NCI-H2196 treated with DMSO at 0.1 percent for 48 hours (cell line): ENCODE results near the gene TRPM1.
"Not testable (repeated sequence)": the region's sequence is repeated elsewhere in the genome, so short reads cannot be mapped to it uniquely, and the experiment has no call there.

Experiments used
- DNase-seq: peaks from one replicate; lab custom pipeline; 2025; ENCODE audit not compliant: unreplicated experiment; lab: John Stamatoyannopoulos, UW

The TRPM1 gene

DNA sequence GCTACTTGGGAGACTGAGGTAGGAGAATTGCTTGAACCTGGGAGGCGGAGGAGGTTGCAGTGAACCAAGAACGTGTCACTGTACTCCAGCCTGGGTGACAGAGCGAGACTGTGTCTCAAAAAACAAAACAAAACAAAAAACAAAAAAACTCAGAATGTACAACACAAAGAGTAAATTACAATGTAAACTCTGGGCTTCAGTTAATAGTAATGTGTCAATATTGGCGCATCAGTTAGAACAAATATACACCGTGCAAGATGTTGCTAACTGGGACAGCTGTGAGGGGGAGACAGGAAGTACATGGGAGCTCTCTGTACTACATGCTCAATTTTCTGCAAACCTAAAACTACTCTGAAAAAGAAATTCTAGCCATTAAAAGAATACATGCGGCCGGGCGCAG lies 23.5 kb upstream of the TRPM1 start:
- DNase-seq = no peak

DNA sequence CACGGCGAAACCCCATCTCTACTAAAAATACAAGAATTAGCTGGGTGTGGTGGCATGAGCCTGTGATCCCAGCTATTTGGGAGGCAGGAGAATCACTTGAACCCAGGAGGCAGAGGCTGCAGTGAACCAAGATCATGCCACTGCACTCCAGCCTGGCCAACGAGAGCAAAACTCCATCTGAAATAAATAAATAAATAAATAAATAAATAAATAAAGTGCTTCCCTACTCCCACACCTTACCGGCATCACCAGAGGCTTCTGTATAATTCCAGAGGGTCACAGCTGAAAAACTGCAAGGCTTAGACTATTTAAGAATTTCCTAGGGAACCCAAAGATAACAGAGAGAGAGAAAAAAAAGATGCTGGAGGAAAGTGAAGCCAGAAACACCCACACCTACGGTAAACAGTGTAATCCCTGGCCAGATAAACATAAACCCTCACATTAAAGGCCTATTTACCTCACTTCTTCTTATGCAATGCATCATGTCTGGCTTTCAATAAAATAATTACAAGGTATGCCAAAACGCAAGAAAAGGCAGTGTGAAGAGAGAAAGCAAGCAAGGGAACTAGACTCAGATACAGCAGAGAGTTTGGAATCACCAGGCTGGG lies 15.0 kb upstream of the TRPM1 start:
- DNase-seq = no peak

DNA sequence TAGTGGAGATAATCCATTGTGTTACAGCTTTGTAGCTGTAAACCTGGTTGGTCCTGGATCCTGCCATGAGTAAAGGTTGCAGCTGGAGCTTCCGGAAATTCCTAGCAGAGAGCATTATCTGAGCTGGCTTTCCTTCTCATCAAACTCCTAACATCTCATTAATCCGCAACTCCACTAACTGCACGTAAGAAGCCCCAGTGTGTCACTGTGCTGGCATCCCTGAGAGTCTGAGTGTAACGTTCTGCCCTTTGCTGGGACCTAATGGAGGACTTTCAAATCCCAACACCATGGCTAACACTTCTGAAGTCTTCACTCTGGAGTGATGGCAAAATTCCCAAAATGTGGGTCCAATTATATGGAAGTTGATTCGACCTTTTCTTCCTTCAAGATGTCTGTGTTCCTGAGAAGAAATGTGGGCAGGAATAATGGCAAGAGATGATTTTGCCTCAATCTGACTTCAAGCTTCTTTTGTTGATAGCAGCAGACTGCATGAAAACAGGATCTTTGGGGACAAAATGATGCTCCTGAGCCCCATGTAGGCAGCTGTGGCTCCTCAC lies 9.6 kb upstream of the TRPM1 start:
- DNase-seq = no peak

DNA sequence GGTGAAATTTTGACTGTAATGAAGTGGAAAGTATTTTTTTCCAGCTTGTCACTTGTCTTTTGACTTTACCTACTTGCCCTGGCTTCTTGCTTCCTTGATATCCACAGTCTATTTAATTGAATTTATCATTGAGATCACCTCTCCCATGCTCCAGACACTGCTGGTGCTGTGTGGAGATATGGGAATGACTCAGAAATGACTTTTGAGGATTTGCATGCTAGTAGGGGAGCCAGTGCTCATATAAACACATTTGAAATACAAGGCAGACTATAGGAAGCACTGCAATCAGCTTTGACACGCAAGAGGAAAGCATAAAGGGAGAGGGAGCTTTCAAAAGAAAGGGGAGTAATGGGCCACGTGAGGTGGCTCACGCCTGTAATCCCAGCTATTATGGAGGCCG lies 7.3 kb upstream of the TRPM1 start:
- DNase-seq = no peak

DNA sequence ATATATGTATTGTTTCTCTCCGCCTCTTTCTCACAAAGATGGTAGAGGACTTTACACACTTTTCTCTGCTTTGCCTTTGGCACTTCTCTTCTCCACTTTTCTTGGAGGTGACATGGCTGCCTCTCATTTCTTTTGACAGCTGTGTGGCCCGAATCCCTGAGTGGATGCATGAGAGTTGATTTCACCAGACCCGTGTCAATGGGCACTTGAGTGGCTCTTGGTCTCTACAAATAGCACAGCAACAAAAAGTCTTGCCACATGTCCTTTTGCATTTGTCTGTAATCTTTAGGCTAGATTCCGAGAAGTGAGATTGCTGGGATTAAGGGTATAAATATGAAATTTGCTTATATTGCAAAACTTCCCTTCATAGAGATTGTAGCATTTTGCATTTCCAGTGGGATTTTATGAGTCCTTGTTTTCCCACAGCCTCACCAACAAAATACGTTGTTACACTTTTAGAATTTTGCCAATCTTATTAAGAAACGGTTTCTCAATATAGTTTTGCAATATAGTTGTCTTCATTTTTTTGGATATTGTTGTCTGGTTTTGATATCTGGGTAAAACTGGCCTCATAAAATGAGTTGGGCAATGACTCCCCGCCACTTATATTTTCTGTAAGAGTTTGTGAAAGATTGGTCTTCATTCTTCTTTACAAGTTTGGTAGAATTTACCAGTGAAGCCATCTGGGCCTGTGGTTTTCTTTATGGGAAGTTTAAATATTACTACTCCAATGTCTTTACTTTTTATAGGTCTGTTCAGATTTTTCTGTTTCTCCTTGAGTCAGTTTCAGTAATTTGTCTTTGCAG lies 5.2 kb upstream of the TRPM1 start:
- DNase-seq = no peak

DNA sequence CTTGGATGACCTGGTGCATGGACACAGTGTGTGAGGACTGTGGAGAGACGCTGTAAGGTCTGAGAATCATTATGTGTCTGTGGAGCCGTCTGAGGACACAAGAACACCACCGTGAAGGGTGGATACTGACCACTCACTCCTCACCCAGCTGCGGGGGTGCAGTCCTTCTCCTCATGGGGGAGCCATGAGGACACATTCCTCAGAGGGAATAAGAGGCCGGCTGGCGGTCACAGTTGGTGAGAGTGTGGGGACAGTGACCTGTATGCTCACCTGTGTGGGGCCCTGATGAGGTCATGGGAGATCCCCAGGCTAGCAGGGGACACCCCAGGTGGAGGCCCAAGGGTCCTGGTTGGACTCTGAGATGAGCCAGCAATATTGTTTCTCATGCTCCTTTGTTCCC lies 2.5 kb upstream of the TRPM1 start:
- DNase-seq = no peak

DNA sequence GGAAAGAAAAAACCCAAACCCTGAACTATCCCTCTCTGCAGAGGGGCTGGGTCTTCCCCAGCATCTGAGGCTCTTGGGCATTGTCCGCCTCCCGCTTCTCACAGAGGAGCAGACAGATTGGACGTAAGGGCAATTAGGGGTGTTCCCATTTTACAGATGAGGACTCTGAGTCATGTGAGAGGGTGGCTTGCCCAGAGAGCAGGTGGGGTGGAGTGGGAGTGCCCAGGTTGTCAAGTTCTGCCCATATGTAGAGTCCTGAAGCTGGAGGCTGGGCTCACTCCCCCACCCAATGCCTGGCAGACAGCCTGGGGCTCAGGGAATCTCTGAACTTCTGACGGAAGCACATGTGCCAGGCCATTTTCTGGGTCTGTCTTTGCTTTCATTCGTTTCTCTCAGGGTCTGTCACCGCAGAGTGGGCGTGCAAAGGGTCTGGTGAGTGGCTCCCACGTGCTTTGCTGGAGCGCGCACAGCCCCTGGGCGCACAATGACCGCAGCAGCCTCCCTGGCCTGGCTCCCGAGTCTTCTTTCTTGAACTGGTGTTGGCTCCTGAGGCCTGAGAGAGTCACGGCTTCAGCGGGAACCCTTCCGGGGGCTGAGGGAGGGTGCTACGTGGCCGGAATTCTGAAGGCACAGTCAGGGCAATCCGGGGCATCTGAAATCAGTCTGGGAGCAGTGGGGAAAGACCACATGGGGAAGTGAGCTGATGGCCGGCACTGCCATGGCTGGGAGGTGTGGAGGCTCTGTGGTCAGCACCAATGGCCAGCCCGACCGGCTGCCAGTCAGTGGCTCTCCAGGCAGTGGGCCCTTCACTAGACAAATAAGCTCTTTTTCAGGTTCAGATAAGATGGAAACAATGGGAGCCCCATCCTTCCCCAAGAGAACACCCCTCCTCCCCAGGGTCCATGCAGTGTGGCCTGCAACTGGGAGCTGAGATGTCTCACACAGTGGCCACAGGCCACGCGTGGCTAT lies 1.1 kb upstream of the TRPM1 start:
- no peak for DNase-seq

DNA sequence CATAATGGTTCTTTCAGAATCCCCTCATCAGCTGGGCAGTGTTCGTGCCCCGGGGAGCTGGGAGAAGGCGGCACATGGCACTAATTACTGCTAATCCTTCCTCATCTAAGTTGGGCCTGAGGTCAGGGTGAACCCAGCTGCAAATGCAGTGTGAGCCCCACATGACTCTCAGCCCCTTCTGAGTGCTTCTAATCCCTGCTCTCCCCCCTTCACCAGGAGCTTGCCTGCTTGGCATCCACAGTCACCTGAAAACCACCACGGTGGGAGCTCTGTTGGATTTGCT lies 455 bp upstream of the TRPM1 start:
- DNase-seq = no peak

DNA sequence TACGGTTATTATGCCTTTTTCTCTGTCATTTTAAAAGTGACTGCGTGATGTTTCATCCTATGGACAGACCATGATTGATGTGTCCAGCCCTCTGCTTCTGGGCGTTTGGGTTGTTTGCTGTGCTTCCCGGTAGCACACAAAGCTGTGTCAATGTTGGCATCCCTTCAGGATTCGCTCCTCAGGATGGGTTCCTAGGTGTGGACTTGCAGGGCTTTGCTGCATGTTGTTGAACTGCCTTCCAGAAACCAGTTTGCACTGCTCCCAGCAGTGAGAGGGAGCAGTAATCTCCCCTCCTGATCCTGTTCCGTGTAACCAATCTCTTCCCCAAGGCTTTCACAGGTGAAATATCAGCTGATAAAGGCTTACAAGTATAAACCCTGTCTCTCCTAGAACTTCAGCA lies 787 bp downstream of the TRPM1 start:
- no peak for DNase-seq

DNA sequence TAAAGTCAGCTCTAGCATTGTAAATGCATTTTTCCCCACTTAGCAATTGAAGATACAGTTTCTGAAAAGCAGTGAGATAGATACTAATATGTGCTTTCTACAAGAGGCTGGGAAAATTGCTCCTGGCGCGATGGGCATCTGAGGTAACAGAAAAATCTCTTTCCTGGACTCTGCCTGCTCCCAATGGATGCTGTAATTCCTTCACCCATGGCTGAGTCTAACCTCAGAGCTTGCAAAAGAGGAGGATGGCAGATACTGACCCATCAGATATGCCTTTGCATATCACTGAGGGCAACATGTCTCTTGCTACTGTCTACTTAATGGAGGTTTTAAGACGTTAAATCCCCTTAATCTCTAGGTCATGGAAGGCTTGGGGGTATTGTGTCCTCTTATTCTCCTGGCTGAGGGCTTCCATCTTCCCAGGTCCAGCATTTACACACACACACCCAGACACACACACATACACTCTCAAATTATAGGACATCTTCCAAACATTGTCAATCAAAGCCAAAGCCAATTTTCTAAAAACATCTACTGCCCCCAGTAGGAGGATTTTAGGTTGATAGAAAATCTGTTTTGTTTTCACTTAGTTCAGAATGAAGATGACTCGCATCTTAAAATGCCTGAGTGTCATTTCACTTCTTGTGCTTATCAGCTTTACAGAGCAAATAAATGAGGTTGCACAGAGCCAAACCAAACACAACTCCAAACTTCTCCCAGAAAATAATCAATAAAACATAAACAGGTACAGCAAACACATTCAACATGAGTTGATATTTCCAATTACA lies 2.4 kb downstream of the TRPM1 start:
- DNase-seq = no peak

DNA sequence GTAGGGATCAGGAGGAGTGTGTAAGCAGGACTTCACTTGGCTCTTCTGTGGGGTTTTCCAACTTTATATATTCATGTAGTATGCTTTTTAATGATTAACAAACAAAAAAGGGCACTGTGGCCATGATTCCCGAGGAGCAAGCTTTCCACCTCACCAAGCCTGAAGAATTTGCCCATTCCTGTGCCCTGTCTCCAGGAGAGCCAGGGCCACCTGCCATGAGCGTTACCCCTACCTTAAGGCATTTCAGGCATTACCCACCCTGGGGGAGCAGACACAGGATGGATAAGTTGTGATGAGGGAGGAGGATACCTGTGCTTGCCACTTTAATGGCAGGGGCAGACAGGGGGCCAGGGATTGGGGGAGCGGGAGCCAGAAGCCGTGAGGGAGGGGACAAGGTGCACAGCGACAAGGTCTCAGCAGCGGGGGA lies 3.0 kb downstream of the TRPM1 start:
- no peak for DNase-seq

DNA sequence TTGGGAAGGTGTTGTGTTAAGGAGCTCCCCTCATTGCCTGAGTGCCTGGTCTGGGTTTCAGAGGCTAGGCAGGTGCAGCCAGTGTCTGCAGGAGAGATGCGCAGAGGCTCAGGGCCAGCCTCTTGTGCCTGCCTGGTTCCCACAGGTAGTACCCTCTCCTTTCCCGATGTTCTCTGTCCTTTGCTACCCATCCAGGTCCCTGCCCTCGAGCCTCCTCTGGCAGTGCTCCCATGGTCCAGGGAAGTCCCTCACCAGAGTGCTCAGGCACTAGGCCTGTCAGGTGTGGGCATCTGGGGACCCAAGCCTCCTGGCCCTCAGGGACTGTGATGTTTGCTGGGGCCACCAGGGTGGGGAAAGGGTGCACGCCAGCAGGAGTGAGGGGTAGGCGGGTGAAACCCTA lies 5.0 kb downstream of the TRPM1 start:
- DNase-seq = no peak

DNA sequence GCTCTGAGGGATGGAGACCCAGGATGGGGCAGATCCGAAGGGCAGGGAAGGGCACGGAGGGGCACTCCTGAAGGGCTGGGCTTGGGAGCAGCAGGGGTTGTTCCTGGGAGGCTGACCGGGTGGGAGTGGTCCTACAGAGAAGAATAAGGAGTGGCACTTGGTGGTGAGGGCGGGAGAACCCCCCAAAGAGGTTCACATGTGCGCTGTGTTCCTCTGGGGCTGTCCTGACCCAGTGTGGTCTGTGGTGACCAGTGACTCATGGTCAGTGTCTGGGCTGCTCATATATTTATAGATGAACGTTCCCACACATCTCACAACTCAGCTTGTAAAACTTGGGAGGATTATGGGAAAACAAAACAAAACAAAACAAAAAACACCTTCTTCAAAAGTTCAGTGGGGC lies 10.0 kb downstream of the TRPM1 start:
- no peak for DNase-seq

DNA sequence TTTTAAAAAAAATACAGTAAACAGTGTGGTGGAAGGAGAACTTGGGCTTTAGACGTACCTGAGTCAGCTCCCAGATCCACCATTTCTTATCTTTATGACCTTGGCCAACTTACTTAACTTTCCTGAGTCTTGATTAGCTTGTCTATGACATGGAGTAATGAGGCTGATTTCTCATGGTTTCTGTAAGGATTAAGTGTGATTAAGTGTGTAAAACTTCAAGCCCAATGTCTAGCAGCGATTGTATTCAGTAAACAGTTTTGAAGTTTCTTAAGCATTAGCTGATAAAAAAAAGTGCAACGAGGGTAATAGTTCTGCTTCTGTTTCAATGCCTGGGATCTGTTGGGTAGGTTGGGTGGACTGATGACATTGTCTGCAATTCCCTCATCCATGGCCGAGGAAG lies 10.8 kb downstream of the TRPM1 start:
- no peak for DNase-seq

DNA sequence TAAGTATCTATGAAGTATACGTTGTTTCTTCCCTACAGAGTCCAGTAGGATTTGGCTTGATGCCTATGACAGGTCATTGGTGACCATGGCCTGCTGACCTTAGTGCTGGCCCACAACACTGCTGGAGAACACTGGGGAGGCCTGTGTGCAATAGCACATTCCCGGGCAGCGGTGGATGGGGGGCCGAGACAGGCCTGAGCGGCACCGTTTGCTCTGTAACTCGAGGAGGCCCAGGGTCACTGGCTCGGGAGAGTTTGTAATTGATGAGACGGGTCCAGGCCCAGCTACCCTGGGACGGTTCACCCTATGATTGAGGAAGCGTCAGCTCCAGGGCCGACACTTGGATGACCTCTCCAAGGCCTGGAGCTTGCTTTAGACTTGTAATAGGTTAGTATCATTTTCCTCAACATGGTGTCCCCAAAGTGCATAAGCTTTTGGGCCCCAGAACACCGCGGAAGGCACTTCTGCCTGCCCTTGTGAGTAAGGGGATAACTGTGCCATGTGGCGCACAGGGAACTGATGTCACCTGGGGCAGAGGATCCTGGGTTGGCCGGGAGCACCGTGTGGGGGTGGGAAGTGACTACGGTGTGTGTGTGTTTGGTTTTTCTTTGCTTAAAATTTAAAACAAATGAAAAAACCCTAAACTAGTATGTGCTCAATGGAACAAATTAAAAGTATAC lies 12.0 kb downstream of the TRPM1 start:
- no peak for DNase-seq

DNA sequence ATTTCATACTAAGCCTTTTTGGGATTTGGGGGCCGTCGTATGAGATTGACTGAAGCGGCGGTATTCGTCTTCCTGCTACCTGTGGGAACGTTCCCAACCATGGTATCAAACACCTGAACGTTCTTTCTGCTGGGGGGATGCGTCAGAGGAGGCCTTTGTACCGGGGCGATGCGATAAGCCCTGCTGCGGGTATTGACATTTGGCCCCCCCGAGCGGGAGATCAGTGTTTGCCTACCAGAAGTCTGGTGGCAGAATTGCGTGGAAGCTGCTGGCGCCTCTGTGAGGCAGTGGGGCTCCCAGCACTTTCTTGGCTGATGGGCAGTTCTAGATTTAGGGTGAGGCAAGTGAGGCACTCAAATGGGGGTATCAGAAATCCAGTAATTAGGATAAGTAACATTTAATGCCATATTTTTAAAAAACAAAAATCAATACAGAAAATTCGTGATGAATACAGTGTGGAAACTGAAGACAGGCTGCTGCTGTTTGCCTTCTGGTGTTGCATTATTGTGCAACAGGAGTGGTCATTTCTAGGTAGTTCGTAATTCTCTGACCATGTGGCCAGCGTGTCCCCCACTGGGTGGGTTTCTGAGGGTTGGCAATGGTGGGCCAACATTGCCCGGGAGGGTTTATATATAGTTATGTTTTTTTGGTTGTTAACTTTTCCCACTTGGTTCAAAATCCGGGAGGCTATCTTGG lies 12.7 kb downstream of the TRPM1 start:
- no peak for DNase-seq

DNA sequence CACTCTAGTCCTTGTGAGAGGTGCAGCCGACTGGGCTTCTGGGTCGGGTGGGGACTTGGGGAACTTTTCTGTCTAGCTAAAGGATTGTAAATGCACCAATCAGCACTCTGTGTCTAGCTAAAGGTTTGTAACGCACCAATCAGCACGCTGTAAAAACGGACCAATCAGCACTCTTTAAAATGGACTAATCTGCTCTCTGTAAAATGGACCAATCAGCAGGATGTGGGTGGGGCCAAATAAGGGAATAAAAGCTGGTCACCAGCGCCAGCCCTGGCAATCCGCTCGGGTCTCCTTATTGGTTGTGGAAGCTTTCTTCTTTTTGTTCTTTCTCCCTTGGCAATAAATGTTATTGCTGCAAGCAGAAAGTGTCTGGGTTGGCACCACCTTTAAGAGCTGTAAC lies 13.5 kb downstream of the TRPM1 start:
- not testable (repeated sequence) for DNase-seq

DNA sequence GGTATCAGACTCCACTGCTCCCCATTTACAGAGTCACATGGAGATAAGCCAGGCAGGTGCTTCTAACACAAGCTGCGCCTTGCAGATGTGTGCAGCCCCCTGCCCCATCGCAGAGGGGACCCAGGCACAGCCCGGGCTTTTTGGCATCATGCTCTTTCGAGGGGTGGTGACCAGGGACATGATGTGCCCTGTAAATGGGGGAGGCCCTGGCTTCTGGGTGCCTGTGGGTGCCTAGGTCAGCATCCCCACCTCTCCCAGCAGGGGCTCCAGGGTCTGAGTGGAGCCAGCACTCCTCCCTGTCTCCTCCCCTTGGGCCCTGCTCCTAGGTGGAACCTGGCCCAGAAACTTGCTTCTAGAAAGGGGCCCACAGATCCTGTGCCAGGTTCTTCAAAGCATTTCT lies 15.2 kb downstream of the TRPM1 start:
- no peak for DNase-seq

DNA sequence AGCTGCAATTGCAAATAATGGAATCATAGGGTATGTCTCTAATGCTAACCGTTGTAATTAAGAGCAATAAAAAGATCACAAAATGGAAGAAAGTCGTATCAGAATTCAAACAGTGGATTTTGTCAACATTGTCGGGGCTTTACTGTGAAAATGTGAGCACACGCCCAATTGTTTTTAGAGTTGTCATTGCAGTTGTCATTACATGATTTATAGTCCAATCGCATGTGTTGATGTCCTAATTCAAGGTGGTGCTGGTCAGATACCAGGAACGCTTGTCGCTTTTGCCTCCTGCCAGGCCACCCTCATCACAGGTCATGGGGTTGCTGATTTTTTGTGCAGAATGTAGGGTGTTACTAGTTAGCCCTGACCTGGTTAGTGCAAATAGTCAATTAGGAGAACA lies 16.2 kb downstream of the TRPM1 start:
- DNase-seq = no peak

DNA sequence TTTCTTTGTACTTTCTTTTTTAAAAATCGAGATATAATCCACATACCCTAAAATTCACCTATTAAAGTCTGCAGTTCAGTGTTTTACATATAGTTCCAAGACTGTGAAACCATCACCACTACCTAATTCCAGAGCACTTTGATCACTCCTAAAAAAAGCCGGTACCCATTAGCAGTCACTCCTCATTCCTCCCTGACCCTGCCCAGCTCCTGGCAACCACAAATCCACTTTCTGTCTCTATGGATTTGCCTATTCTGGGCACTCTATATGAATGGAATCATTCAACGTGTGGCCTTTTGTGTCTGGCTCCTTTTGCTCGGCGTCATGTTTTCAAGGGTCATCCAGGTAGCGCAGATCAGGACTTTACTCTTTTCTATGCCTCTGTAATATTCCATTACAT lies 17.3 kb downstream of the TRPM1 start:
- no peak for DNase-seq
